Stimulated activated CD4-positive, alpha-beta T cell treated with anti-CD3 and anti-CD28 coated beads, Interleukin-12 subunit alpha, Interleukin-12 subunit beta, amount 100 ng/mL, for 48 hours (primary cell): ENCODE measurements around the gene NAA60.
"Not testable (repeated sequence)": the region's sequence is repeated elsewhere in the genome, so short reads cannot be mapped to it uniquely, and the experiment has no call there.

Experiments used
- DNase-seq, 3 donors: peaks; one replicate each; pipeline ENCODE4 v3.0.0-alpha.2; 2020; ENCODE audit warnings: low read depth in 2 of 3, low spot score in 1 of 3

The NAA60 gene

DNA sequence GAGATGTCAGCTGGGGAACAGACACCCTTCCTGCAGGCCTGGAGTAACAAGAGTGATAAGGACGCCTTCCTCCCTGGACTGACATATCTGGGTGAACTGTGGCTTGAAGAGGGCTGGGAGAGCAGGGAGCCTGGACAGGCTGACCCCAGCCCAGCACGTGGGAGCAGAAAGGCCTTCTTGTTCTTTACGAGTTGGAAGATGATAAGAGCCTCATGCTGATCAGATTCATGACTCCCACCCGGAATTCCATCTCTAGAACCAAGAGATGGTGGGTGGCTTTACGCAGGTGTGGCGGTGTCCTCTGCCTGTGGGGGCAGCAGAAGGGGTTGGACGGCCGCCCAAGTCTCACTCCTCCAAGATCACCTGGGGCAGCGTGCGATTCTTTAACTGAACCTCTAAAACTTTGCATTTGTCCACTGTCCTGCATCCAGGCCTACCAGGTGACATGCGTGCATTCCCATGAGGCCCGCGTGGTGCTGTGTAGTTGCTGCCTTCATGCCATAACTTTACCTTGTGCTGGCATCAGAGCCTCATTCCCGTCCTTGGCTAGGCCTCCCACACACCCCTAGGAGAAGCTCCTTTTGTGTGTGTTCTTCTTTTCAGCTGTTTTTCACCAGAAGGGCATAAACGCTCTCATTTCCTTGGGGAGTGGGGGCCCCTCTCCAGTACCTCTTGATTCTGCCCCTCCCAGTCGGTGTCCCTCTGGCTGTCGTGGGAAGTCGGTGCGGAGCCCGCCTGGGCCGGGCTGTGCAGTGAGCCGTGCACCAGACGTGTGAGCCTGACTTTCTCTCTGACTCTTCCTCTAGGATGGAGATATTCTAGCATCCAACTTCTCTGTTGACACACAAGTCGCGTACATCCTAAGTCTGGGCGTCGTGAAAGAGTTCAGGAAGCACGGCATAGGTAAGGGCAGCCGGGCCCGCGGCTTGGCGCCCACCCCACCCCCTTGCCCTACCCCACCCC lies 38.5 kb downstream of the NAA60 start:
- DNase-seq, result no peak

DNA sequence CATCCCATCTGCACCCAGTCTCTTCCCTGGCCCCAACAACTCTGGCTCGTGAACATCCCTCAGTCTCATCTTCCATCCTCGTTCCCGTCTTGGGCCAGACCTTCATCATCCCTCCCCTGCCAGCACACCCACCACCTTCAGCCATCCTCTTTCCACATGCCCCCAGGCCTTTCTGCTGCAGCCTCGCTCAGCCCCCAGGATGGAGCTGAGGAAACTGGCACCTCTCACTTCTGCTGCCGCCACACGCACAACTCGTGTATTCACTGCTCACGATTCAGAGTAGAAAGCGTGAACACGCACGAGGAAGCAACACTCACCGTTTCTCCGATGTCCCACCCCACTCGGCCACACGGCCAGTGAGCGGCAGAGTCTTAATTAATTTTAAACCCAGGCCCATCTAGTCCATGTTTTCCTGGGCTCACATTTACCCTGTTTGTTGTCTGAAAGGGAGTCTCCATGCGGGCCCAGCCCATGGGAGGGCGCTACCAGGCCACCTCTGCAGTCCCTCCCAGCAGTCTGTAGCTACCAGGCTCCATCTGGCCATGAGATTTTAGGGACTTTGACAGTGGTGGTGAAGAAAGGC lies 39.3 kb downstream of the NAA60 start:
- no peak for DNase-seq

GRCh38 chr16:3484318-3485096 lies 41.0 kb downstream of the NAA60 start:
- DNase-seq, result no peak

DNA sequence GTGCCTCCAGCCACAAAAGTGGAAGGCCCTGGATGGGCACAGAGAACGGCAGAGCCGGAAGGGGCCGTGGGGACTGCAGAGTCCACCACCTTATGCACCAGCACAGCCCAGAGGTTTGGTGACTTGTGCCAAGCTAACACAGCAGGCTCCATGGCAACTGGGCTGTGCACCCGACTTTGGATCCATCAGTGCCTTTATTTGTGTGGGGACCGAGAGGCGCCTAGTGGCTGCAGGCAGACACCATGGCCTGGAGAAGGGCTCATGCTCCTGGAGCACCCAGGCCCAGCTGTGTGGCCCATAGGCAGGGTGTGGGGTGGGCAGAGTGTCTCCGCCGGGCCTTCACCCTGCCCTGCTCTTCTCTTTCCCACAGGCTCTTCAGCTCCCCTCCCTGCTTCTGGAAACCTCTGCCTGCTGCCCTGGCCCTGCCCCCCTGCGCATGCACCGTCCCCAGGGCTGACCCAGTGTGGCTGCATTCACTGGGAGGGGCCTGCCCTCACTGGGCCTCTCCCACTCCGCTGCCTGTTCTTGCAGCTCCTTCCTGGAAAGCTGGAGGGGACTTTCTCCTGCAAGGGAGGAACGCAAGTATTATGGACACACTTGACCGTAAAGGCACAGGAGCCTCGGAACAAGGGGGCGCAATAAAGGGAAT lies 41.7 kb downstream of the NAA60 start:
- DNase-seq, result no peak

DNA sequence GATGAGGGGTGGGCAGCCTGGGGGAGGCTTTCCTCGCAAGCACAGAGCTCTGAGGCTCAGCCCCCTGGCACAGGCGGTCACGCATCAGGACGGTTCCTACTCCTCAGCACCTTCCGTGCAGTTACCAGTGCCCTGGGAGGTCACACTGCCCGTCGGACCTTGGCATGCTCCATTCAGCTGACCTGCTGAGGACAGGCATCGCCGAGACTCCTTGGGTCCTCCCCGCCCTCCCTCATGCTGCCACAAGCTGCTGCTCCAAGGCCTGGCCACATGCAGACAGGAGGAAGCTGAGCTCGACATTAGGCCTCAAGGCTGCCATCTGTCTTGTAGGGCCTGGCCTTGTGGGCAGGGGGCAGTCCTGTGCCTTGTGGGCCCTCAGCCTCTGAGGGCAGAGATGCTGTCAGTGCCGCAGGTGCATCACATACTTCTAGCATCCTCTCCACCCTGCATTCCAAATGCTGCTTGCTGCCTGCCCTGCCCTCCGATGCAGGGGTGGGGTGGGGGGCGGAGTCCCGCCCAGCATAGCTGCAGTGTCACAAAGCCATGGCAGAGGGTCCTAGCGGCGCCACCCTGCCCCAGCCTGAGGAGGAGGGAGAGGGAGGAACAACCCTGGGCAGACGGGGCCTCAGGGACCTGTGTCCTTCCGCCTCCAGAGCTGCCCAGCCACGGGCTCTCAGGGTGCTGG lies 42.5 kb downstream of the NAA60 start:
- DNase-seq, result no peak

- DNase-seq, result no peak
These were observed 43.2 kb downstream of the NAA60 start for GRCh38 chr16:3486506-3487215.

- DNase-seq, result no peak
These were observed 44.3 kb downstream of the NAA60 start for GRCh38 chr16:3487521-3488410.

DNA sequence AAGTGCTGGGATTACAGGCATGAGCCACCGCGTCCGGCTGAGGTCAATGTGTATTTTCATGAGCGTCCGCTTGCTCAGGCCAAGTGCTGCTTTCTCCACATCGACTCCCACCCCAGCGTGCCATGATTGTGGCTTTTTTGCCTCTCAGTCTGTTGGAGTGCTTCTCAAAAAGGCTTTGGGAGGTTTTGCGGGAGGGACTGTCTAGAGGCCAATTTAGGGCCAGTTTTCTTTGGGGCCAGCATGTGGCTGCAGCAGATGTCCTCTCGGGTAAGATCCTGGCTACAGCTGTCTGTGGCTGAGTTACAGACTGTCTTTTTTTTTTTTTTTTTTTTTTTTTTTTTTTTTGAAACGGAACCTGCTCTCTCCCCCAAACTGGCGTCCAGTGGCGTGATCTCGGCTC lies 45.3 kb downstream of the NAA60 start:
- no peak for DNase-seq

- DNase-seq, result no peak
These were observed 47.6 kb downstream of the NAA60 start for GRCh38 chr16:3490911-3491629.

- no peak for DNase-seq
These were observed 48.9 kb downstream of the NAA60 start for GRCh38 chr16:3492356-3492755.

DNA sequence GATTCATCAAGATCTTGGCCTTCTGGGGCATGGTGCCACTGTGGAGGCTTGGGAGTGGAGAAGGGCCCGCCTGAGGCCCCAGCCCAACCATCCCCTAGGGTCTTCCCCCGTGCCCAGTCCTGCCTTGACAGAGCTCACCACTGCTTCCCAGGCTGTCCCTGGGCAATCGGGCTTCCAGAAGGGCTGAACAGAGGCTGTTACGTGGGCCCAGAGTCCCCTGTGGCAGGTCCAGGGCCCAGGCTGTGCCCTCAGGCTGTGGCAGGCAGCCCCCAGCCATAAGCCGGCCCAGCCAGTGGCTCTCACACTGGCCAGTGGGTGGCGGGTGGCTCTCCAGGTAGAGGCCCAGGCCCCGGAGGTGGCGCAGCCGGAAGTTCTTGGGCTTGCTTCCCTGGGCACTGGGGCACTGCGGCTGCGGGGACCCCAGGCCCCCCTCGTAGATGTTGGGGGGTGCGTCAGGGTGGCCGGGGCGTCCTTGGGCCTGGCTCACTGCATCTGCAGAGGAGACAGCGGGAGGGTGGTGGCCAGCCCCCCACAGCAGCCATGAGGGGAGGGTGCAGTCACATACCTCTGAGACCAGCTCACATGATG lies 51.0 kb downstream of the NAA60 start:
- DNase-seq, result no peak

DNA sequence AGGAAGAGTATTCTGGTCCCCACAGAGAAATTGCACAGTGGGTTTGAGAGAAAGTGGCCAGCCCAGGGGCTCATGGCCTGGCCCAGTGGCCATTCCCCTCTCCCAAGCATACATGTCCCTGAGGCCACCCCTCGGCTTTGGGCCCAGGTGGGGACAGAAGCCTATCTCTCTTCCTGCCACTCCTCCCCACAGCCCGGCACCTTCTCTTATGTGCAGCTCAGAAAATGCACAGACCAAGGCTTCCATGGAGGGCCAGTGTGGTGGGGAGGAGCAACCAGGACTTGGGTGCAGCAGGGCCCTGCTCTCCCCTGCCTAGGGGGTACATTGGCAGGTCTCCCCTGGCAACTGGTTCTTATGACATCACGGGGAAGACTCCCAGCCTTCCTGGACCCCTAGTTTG lies 51.7 kb downstream of the NAA60 start, which contains the start of gene C16orf90:
TSS of gene C16orf90 (minus strand) at position 314 of the 400 bp plus-strand sequence. CDS start at position 246, 68 bp downstream.
- DNase-seq, result no peak

- DNase-seq, result no peak
These were observed 52.9 kb downstream of the NAA60 start for GRCh38 chr16:3496386-3496785.

- DNase-seq, result no peak
These were observed 54.3 kb downstream of the NAA60 start for GRCh38 chr16:3497771-3498170.

- DNase-seq, result no peak
These were observed 55.5 kb downstream of the NAA60 start for GRCh38 chr16:3498988-3499387.

GRCh38 chr16:3501412-3501761 lies 57.9 kb downstream of the NAA60 start:
- not testable (repeated sequence) for DNase-seq

- DNase-seq, result no peak
These were observed 58.4 kb downstream of the NAA60 start for GRCh38 chr16:3501783-3502400.

- DNase-seq, result peak in 2 of 3 donors; percentile 14 to 32
These were observed 60.0 kb downstream of the NAA60 start for GRCh38 chr16:3503523-3503922.
